C4-2B (cell line): ENCODE results near the gene PLD4.

Experiments
- CTCF ChIP-seq: fragments of 450-650 bp; conservative IDR thresholded peaks from 2 replicates; pipeline ENCODE4 v1.5.1; 2017; ENCODE audit warnings: mild to moderate bottlenecking
- ZFX ChIP-seq: fragments of 450-650 bp; IDR thresholded peaks from 2 replicates; pipeline ENCODE4 v1.6.1; 2017

GRCh38 chr14:104930526-104931303 is 6.0 kb downstream of the PLD4 start:
- TF ChIP-seq CTCF (no peak), ZFX (no peak)
